Tibial artery (tissue), 4 donors: ENCODE measurements around the gene SLC28A2.
"Not testable (repeated sequence)": the region's sequence is repeated elsewhere in the genome, so short reads cannot be mapped to it uniquely, and the experiment has no call there.

Source experiments
- DNase-seq, 2 donors: peaks; one replicate each; pipeline ENCODE4 v3.0.0-alpha.2; 2019
- H3K27ac ChIP-seq, 2 donors: fragments of 200-600 bp; sonication (generic) in 1 of 2; 1 replicate in 1 of 2; 2 replicates in 1 of 2; pipeline ENCODE4 v1.5.1; 2018 to 2019; ENCODE audit warnings: mild to moderate bottlenecking in 1 of 2
- H3K27me3 ChIP-seq, 2 donors: fragments of 200-600 bp; sonication (generic) in 1 of 2; one replicate each; pipeline versions ENCODE4 v1.5.1 to v1.6.0; 2016 to 2019
- H3K36me3 ChIP-seq, 3 donors: fragments of 200-600 bp; sonication (generic) in 2 of 3; one replicate each; pipeline ENCODE4 v1.5.1; 2016 to 2019; ENCODE audit warnings: mild to moderate bottlenecking in 2 of 3
- H3K4me1 ChIP-seq, 4 donors: fragments of 200-600 bp; sonication (generic) in 2 of 4; 1 replicate in 3 of 4; 2 replicates in 1 of 4; pipeline ENCODE4 v1.5.1; 2016 to 2019
- H3K4me3 ChIP-seq, 2 donors: fragments of 200-600 bp; sonication (generic) in 1 of 2; 1 replicate in 1 of 2; 2 replicates in 1 of 2; pipeline ENCODE4 v1.5.1; 2018 to 2019; ENCODE audit warnings: mild to moderate bottlenecking in 2 of 2
- H3K9me3 ChIP-seq, 3 donors: fragments of 200-600 bp; sonication (generic) in 1 of 3; one replicate each; pipeline ENCODE4 v1.5.1; 2016 to 2019
- CTCF ChIP-seq, 2 experiments: fragments of 200-600 bp in 1 of 2; fragments of 450-650 bp in 1 of 2; IDR thresholded peaks; one replicate each; pipeline ENCODE4 v1.5.1; 2017 to 2019; ENCODE audit warnings: antibody characterized with exemption in 2 of 2, mild to moderate bottlenecking in 1 of 2, moderate library complexity in 1 of 2
- intact Hi-C: fragments of 100-400 bp; cut with DNase I; formaldehyde crosslinking; loops from one replicate; pipeline ENCODE4 v1.15.0; 2023; ENCODE audit warnings: low total_unique reads

SLC28A2 gene

GRCh38 chr15:45304711-45305110 lies 52.7 kb downstream of the SLC28A2 start:
- H3K27ac ChIP-seq = no peak overlapping the region
- H3K4me1 ChIP-seq = peaks cover 0 to 10% (median 0%) of the 10 kb centered on the region in 4 donors
- intact Hi-C loops = loop anchor here (10.0 kb wide), 2 partner anchors 90 to 150 kb away; no protein-coding TSS in a partner anchor
- DNase-seq = no peak
- H3K27me3 ChIP-seq = no peaks in the 10 kb centered on the region
- TF ChIP-seq CTCF (IDR thresholded peaks at IDR 0.05) = no peak
- no peak overlapping the region for H3K4me3 ChIP-seq
- H3K36me3 ChIP-seq = no peaks in the 10 kb centered on the region
- no peaks in the 10 kb centered on the region for H3K9me3 ChIP-seq

- no peaks in the 10 kb centered on the region for H3K27me3 ChIP-seq
- no peak for TF ChIP-seq CTCF (IDR thresholded peaks at IDR 0.05)
- H3K4me1 ChIP-seq = peaks cover 0 to 10% (median 5%) of the 10 kb centered on the region in 4 donors
- intact Hi-C loops = loop anchor here (10.0 kb wide), 2 partner anchors 89 to 149 kb away; no protein-coding TSS in a partner anchor
- no peak for DNase-seq
- no peak overlapping the region for H3K4me3 ChIP-seq
- no peaks in the 10 kb centered on the region for H3K36me3 ChIP-seq
- H3K27ac ChIP-seq = no peak overlapping the region
- H3K9me3 ChIP-seq = no peaks in the 10 kb centered on the region
Measured at GRCh38 chr15:45306105-45306504, 54.1 kb downstream of the SLC28A2 start.

- TF ChIP-seq CTCF (IDR thresholded peaks at IDR 0.05) = peak; percentile 60 to 66
- H3K4me1 ChIP-seq = peaks cover 0 to 10% (median 5%) of the 10 kb centered on the region in 4 donors
- H3K27me3 ChIP-seq = no peaks in the 10 kb centered on the region
- no peaks in the 10 kb centered on the region for H3K36me3 ChIP-seq
- peak overlapping the region; percentile 26 to 39 for H3K4me3 ChIP-seq
- intact Hi-C loops = loop anchor here (10.0 kb wide), 2 partner anchors 87 to 147 kb away; no protein-coding TSS in a partner anchor
- H3K27ac ChIP-seq = peak overlapping the region in 1 of 2 donors; percentile 44
- H3K9me3 ChIP-seq = no peaks in the 10 kb centered on the region
- DNase-seq = no peak
Measured at GRCh38 chr15:45307230-45307924, 55.3 kb downstream of the SLC28A2 start.

DNA sequence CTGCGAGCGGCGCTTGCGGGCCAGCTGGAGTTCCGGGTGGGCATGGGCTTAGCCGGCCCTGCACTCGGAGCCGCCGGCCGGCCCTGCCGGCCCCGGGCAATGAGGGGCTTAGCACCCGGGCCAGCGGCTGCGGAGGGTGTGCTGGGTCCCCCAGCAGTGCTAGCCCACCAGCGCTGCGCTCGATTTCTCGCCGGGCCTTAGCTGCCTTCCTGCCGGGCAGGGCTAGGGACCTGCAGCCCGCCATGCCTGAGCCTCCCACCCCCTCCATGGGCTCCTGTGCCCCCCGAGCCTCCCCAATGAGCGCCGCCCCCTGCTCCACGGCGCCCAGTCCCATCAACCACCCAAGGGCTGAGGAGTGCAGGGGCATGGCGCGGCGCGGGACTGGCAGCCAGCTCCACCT lies 62.1 kb downstream of the SLC28A2 start:
- H3K9me3 ChIP-seq, intact Hi-C loops, H3K4me3 ChIP-seq, DNase-seq, H3K4me1 ChIP-seq, H3K36me3 ChIP-seq, H3K27ac ChIP-seq, H3K27me3 ChIP-seq: not testable (repeated sequence)

- H3K9me3 ChIP-seq = no peaks in the 10 kb centered on the region
- H3K27me3 ChIP-seq = no peaks in the 10 kb centered on the region
- intact Hi-C loops = no loop called here
- no peak overlapping the region for H3K27ac ChIP-seq
- DNase-seq = no peak
- peaks cover 0 to 10% (median 0%) of the 10 kb centered on the region in 4 donors for H3K4me1 ChIP-seq
- no peak overlapping the region for H3K4me3 ChIP-seq
- no peaks in the 10 kb centered on the region for H3K36me3 ChIP-seq
- TF ChIP-seq CTCF (IDR thresholded peaks at IDR 0.05) = peak in 1 of 2 experiments; percentile 31
Measured at GRCh38 chr15:45314960-45315359, 62.9 kb downstream of the SLC28A2 start.

GRCh38 chr15:45319472-45320214 lies 67.6 kb downstream of the SLC28A2 start:
- no peaks in the 10 kb centered on the region for H3K36me3 ChIP-seq
- H3K27me3 ChIP-seq = no peaks in the 10 kb centered on the region
- no peak for TF ChIP-seq CTCF (IDR thresholded peaks at IDR 0.05)
- no peaks in the 10 kb centered on the region for H3K9me3 ChIP-seq
- H3K4me1 ChIP-seq = no peaks in the 10 kb centered on the region
- no peak overlapping the region for H3K4me3 ChIP-seq
- intact Hi-C loops = no loop called here
- H3K27ac ChIP-seq = no peak overlapping the region
- no peak for DNase-seq
